ENCODE measurements around the gene GUF1.

The GUF1 gene

GRCh38 chr4:44668526-44668925 lies 9.7 kb upstream of the GUF1 start:
- POLR2A ChIA-PET, result no interaction called here
- CTCF ChIA-PET, result no interaction called here
- H3K4me3 ChIP-seq (ENCODE audit: low read depth, low read length), result no peak overlapping the region
- TF ChIP-seq CTCF (IDR thresholded peaks at IDR 0.05; ENCODE audit: insufficient read depth, low read length, missing control alignments), result no peak
- DNase-seq (ENCODE audit: low read depth, low spot score), result no peak

- ChIA-PET POLR2A (no interaction called here), CTCF (no interaction called here)
- DNase-seq (ENCODE audit: low read depth, low spot score), result no peak
- no peak overlapping the region for H3K4me3 ChIP-seq (ENCODE audit: low read depth, low read length)
- no peak for TF ChIP-seq CTCF (IDR thresholded peaks at IDR 0.05; ENCODE audit: insufficient read depth, low read length, missing control alignments)
Observed at GRCh38 chr4:44670506-44671199, 7.6 kb upstream of the GUF1 start.

- no peak overlapping the region for H3K4me3 ChIP-seq (ENCODE audit: low read depth, low read length)
- DNase-seq (ENCODE audit: low read depth, low spot score), result no peak
- POLR2A ChIA-PET, result no interaction called here
- CTCF ChIA-PET, result no interaction called here
- TF ChIP-seq CTCF (IDR thresholded peaks at IDR 0.05; ENCODE audit: insufficient read depth, low read length, missing control alignments), result no peak
Observed at GRCh38 chr4:44671636-44672035, 6.6 kb upstream of the GUF1 start.

GRCh38 chr4:44674471-44674870 lies 3.7 kb upstream of the GUF1 start:
- no peak for TF ChIP-seq CTCF (IDR thresholded peaks at IDR 0.05; ENCODE audit: insufficient read depth, low read length, missing control alignments)
- DNase-seq (ENCODE audit: low read depth, low spot score), result no peak
- CTCF ChIA-PET, result no interaction called here
- POLR2A ChIA-PET, result no interaction called here
- H3K4me3 ChIP-seq (ENCODE audit: low read depth, low read length), result no peak overlapping the region

- ChIA-PET CTCF (no interaction called here), POLR2A (no interaction called here)
- H3K4me3 ChIP-seq (ENCODE audit: low read depth, low read length), result no peak overlapping the region
- DNase-seq (ENCODE audit: low read depth, low spot score), result no peak
- no peak for TF ChIP-seq CTCF (IDR thresholded peaks at IDR 0.05; ENCODE audit: insufficient read depth, low read length, missing control alignments)
Observed at GRCh38 chr4:44675366-44675765, 2.9 kb upstream of the GUF1 start.

GRCh38 chr4:44679060-44679459 lies 840 bp downstream of the GUF1 start:
- TF ChIP-seq CTCF (IDR thresholded peaks at IDR 0.05; ENCODE audit: insufficient read depth, low read length, missing control alignments), result no peak
- H3K4me3 ChIP-seq (ENCODE audit: low read depth, low read length), result peak overlapping the region; percentile 85
- ChIA-PET CTCF (interaction anchor here (1.7 kb wide), 1 partner anchor 9 kb away, joined by 4 read pairs; no protein-coding TSS in a partner anchor), POLR2A (interaction anchor here (1.1 to 1.5 kb wide), 2 partner anchors 26 to 47 kb away, joined by 3 to 9 read pairs; partner anchors contain the start of gene GNPDA2)
- no peak for DNase-seq (ENCODE audit: low read depth, low spot score)
